Adipocyte (in vitro differentiated cells): Measurements from ENCODE around the gene EFCAB5.
"Not testable (repeated sequence)": the region's sequence is repeated elsewhere in the genome, so short reads cannot be mapped to it uniquely, and the experiment has no call there.

Experiments
- DNase-seq: peaks from one replicate; pipeline ENCODE4 v3.0.0-alpha.2; 2015; ENCODE audit warnings: low read depth
- H3K27me3 ChIP-seq: replicated peaks from 2 replicates; pipeline ENCODE4 v1.7.0; 2013; ENCODE audit warnings: mild to moderate bottlenecking, low read length, moderate library complexity; ENCODE audit not compliant: control insufficient read depth, insufficient read depth
- H3K36me3 ChIP-seq: 2 replicates; pipeline ENCODE4 v1.7.0; 2013; ENCODE audit warnings: low read length, mild to moderate bottlenecking, moderate library complexity; ENCODE audit not compliant: control insufficient read depth, insufficient read depth, severe bottlenecking
- H3K4me1 ChIP-seq: 2 replicates; pipeline ENCODE4 v1.7.0; 2013; ENCODE audit warnings: mild to moderate bottlenecking, low read length, moderate library complexity; ENCODE audit not compliant: control insufficient read depth, insufficient read depth
- H3K4me3 ChIP-seq: 2 replicates; pipeline ENCODE4 v1.7.0; 2013; ENCODE audit warnings: mild to moderate bottlenecking, low read length, moderate library complexity
- H3K9ac ChIP-seq: 2 replicates; pipeline ENCODE4 v1.7.0; 2013; ENCODE audit warnings: mild to moderate bottlenecking, low read length, moderate library complexity
- H3K9me3 ChIP-seq: 2 replicates; pipeline ENCODE4 v1.7.0; 2013; ENCODE audit warnings: mild to moderate bottlenecking, low read length, moderate library complexity; ENCODE audit not compliant: control insufficient read depth

Gene EFCAB5

DNA sequence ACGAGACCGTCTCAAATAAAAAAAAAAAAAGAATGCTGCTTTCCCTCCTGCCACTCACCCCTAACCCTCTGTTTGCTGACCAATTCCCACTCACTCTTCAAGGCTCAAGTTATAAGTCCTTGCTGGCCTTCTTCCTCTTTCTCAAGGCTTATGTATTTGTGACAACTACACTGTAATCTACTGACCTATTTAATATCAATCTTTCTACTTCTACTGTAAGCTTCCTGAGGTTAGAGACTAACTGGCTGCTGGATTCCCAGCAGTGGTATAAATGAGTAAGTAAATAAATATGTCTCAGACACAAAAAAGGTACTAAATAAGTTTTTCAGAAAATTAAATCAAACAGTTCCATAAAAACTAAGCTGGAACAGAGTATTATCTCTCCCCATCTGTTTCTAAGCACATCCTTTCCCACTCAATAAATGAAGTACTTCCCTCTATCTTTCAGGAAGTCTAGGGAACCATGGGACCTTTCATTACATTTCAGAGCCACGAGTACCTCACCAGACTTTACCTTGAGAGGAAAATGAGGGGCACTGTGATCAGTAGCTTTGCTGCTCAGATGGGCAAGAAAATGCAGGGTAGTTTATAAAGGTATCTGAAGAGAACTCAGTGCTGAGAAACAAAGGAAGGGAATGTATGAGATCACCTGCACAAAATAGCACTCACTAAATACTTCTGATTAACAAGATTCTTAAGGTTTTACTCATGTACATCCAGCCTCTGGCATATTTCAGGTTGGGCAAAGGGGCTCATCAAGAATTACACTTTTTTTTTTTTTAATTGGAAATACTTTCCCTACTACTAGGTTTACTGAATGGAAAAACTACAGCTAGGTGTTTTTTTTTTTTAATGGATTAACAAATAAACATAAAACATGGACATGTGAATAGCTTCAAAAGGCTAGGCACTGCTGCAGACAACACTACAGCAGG lies 22.2 kb upstream of the EFCAB5 start:
- no peaks in the 10 kb centered on the region for H3K9me3 ChIP-seq
- no peak overlapping the region for H3K4me3 ChIP-seq
- H3K4me1 ChIP-seq, result peaks cover 8% of the 10 kb centered on the region
- DNase-seq, result peak; percentile 16
- no peaks in the 10 kb centered on the region for H3K27me3 ChIP-seq
- no peak overlapping the region for H3K9ac ChIP-seq
- H3K36me3 ChIP-seq, result no peaks in the 10 kb centered on the region

GRCh38 chr17:29924786-29925185 lies 16.6 kb upstream of the EFCAB5 start:
- Histone ChIP-seq H3K9me3 (no peaks in the 10 kb centered on the region), H3K36me3 (peaks cover 4% of the 10 kb centered on the region), H3K27me3 (no peaks in the 10 kb centered on the region), H3K4me3 (no peak overlapping the region), H3K9ac (no peak overlapping the region), H3K4me1 (peaks cover 19% of the 10 kb centered on the region)
- DNase-seq, result no peak

DNA sequence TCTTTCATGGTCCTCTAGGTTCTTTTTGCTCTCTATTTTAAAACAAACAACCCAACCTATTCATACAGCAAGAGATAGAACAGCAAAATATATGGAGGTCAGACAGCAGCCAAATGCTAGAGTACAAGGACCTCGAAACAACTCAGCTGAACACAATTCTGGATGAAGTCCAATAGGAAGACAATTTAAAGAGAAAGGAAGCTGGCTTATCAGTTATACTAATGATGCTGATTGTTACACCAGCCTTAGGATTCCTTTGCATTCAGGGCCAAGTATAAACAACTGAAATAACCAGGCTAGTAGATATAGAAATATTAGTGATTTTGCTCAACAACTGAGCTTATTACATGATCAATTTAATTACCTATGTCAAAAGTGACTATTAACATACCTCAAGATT lies 13.9 kb upstream of the EFCAB5 start:
- Histone ChIP-seq H3K9ac (no peak overlapping the region), H3K36me3 (peaks cover 4% of the 10 kb centered on the region), H3K4me1 (peaks cover 29% of the 10 kb centered on the region), H3K9me3 (no peaks in the 10 kb centered on the region), H3K4me3 (no peak overlapping the region), H3K27me3 (no peaks in the 10 kb centered on the region)
- no peak for DNase-seq

DNA sequence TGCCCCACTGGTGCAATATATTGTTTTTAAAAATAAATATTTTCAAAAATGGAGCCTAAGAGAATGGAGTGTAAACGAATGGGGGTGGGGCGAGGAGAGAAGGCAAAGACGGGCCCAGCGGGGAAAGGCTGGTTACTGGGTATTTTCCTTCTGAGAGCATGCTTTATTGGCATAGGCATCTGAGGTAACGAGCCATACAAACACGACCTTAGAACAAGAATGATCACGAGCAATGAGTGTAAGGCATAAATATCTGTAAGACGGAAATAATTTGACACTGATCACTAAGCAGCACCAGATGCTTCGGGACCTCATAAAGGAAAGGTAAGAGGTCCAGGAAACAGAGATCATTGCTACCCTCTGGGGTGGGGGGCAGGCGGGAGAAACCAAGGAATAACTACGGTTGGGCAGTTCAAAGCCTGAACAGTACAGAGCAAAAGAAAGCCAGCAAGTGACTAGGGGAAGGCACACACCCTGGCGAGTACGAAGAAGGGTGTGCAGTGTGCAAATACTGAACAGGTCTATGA lies 12.4 kb upstream of the EFCAB5 start:
- Histone ChIP-seq H3K9ac (peak overlapping the region; percentile 92), H3K36me3 (peaks cover 4% of the 10 kb centered on the region), H3K4me1 (peaks cover 29% of the 10 kb centered on the region), H3K27me3 (no peaks in the 10 kb centered on the region), H3K4me3 (peak overlapping the region; percentile 95), H3K9me3 (no peaks in the 10 kb centered on the region)
- peak; percentile 74 for DNase-seq

- peaks cover under 1% of the 10 kb centered on the region for H3K36me3 ChIP-seq
- H3K9me3 ChIP-seq, result no peaks in the 10 kb centered on the region
- H3K4me1 ChIP-seq, result peaks cover 29% of the 10 kb centered on the region
- H3K4me3 ChIP-seq, result peak within 1 kb of the TSS; percentile 95
- H3K27me3 ChIP-seq, result no peaks in the 10 kb centered on the region
- peak within 1 kb of the TSS; percentile 92 for H3K9ac ChIP-seq
- DNase-seq, result peak; percentile 95
Measured at GRCh38 chr17:29929533-29930408, 11.7 kb upstream of the EFCAB5 start, which contains the start of gene SSH2. Gene SSH2, minus strand, starts transcription at chr17:29930228. Its CDS starts 228 bp downstream, at chr17:29930000.

GRCh38 chr17:29930409-29931010 lies 10.9 kb upstream of the EFCAB5 start:
- no peaks in the 10 kb centered on the region for H3K36me3 ChIP-seq
- peak; percentile 74 for DNase-seq
- peak overlapping the region; percentile 95 for H3K4me3 ChIP-seq
- H3K27me3 ChIP-seq, result no peaks in the 10 kb centered on the region
- H3K9me3 ChIP-seq, result no peaks in the 10 kb centered on the region
- H3K9ac ChIP-seq, result peak overlapping the region; percentile 92
- peaks cover 29% of the 10 kb centered on the region for H3K4me1 ChIP-seq

GRCh38 chr17:29931231-29931932 lies 10.1 kb upstream of the EFCAB5 start:
- Histone ChIP-seq H3K9ac (peak overlapping the region; percentile 92), H3K36me3 (no peaks in the 10 kb centered on the region), H3K9me3 (no peaks in the 10 kb centered on the region), H3K4me1 (peaks cover 29% of the 10 kb centered on the region), H3K4me3 (peak overlapping the region; percentile 95), H3K27me3 (no peaks in the 10 kb centered on the region)
- peak; percentile 94 for DNase-seq

DNA sequence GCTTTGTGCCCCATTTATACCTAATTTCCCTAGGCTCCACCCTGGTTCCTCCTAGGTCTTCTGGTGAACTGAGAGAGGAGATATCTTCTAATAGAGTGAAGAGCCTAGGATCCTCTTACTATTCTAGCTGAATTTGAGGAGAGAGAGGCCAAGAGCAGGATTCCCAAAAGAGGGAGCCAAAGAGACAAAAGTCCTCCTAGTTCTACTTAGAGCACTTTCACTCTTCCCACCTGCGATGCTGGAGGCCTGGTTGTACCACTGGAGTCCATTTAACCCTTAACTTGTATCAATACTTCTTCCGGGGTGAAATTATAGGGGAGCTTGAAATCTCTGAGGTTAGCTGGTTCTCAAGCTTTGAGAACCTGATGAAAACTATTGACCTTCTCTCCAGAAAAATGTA lies 8.1 kb upstream of the EFCAB5 start:
- no peak overlapping the region for H3K4me3 ChIP-seq
- no peaks in the 10 kb centered on the region for H3K27me3 ChIP-seq
- peak; percentile 35 for DNase-seq
- no peaks in the 10 kb centered on the region for H3K36me3 ChIP-seq
- no peak overlapping the region for H3K9ac ChIP-seq
- no peaks in the 10 kb centered on the region for H3K9me3 ChIP-seq
- peaks cover 16% of the 10 kb centered on the region for H3K4me1 ChIP-seq

DNA sequence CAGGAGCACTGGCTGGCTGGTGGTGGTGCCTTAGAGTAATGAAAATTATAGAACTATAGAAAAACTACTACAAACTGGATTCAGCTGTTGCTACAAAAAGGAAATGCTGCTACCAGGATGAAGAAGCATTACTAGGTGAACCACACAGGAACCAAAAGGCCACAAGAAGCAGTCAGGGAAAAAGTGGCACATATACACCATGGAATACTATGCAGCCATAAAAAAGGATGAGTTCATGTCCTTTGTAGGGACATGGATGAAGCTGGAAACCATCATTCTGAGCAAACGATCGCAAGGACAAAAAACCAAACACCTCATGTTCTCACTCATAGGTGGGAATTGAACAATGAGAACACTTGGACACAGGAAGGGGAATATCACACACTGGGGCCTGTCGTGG lies 5.5 kb upstream of the EFCAB5 start:
- H3K36me3 ChIP-seq, DNase-seq: not testable (repeated sequence)

GRCh38 chr17:29936724-29937123 lies 4.7 kb upstream of the EFCAB5 start:
- Histone ChIP-seq H3K4me1 (no peaks in the 10 kb centered on the region), H3K9me3 (no peaks in the 10 kb centered on the region), H3K9ac (no peak overlapping the region), H3K4me3 (no peak overlapping the region), H3K36me3 (no peaks in the 10 kb centered on the region), H3K27me3 (no peaks in the 10 kb centered on the region)
- DNase-seq, result no peak

More for the DNA sequence above, 5.5 kb upstream of the EFCAB5 start:
- H3K27me3 ChIP-seq, H3K9me3 ChIP-seq, H3K4me3 ChIP-seq, H3K9ac ChIP-seq, H3K4me1 ChIP-seq: not testable (repeated sequence)
